ENCODE results near the gene LPIN2.

Gene LPIN2

DNA sequence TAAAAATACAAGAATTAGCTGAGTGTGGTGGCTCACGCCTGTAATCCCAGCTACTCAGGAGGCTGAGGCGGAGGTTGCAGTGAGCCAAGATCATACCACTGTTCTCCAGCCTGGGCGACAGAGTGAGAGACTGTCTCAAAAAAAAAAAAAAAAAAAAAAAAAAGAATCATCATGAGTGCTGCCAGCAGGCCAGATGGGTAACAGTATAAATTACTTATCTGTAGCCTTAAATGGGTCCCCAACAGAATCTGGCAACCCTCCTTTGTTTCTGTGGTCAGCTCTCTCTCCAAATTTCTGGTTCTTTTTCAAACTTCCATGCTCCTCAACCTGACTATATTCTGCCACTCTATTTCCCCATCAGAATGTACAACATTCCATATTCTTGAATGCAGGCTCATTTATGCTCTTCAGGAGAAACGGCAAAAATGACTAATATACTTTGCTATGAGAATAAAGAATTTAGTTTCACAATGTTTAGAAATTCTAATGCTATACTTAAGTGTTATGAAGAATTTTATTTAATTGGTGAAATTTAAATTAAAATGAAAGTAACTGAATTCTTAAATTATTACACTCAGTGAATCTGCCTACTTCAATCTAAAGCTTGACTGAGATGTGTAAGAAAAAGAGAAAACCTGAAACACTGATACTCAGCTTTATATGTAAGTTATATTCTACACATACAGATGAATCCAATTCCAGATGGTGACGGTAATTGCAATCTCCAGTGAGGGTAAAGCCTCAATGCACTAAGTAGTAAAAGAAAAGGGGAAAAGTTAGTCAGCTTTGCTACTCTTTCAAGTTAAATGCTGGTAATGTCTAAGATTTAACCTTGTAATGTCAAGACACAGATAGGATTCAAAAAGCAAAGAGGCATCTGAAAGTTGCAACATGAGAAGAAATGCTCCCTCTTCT, 24.8 kb downstream of the LPIN2 start:
- DNase-seq (ENCODE audit: low spot score in 2 of 2), result no peak
- no peak overlapping the region for H3K4me3 ChIP-seq
- peaks cover 7% of the 10 kb centered on the region; the same call in 1 of the 2 replicates for H3K4me1 ChIP-seq

DNA sequence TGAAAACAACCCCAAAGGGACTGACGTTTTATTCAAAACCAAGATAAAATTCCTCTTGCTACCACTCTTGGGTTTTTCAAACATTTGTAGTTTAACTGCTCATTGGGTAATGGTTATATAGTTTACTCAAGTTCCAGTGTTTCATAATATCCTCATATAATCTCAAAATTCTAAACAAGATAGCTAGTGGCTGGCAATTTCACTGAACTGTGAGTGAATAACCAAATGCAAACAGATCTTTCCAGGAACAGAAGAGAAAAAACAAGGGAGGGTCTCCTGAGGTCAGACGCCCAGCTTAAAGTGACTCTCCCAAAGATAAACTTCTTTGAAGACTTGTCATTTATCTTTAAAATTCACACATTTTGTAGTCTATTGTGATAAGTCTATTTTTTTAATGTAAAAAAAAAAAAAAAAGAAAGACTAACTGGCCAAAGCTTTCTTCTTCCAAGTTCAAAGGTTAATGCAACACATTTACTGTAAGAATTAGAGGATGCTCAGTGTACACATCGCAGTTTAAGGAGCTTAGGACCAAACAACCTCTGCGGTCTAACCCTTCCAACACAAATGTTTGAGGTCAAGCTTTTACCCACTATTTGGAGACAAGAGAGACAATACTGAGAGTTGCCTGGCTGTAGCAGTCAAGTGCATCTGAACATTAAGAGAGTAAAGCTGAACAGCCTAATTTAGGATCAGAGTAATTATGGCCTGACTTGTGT, 26.6 kb downstream of the LPIN2 start:
- Histone ChIP-seq H3K4me1 (peaks cover 19% of the 10 kb centered on the region), H3K4me3 (no peak overlapping the region), H3K36me3 (replicated peaks) (peaks cover 3% of the 10 kb centered on the region), H3K27me3 (ENCODE audit: low read depth) (no peaks in the 10 kb centered on the region), H3K9me3 (peaks cover 3% of the 10 kb centered on the region; the same call in 1 of the 2 replicates)
- DNase-seq (ENCODE audit: low spot score in 2 of 2), result no peak
- in situ Hi-C loops (cut with MboI; ENCODE audit: low sequenced_read_pairs), result no loop called here

More for the DNA sequence above, 24.8 kb downstream of the LPIN2 start:
- H3K9me3 ChIP-seq, result peaks cover 3% of the 10 kb centered on the region
- in situ Hi-C loops (cut with MboI; ENCODE audit: low sequenced_read_pairs), result no loop called here
- peaks cover 3% of the 10 kb centered on the region for H3K36me3 ChIP-seq (replicated peaks)
- no peaks in the 10 kb centered on the region for H3K27me3 ChIP-seq (ENCODE audit: low read depth)

DNA sequence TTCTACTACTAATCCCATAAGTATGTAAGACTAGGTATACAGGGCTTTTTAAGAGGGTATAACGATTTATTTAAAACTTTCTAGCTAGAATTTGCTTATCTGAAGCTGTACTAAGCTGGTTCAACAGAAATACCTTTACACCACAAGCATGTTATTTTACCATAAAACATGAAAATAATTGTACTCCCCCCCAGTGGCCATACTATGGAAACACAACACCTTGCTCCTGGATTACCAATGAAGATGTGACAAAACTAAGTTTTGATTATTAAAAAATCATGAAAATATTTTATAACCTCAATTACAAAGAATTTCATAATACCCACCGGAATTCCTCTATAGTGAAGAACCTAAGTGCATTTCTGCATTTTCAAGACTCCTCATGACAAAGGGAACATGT, 27.3 kb downstream of the LPIN2 start:
- DNase-seq (ENCODE audit: low spot score in 2 of 2), result no peak
- H3K27me3 ChIP-seq (ENCODE audit: low read depth), result no peaks in the 10 kb centered on the region
- H3K9me3 ChIP-seq, result no peaks in the 10 kb centered on the region; the same call in 1 of the 2 replicates
- peaks cover 26% of the 10 kb centered on the region for H3K4me1 ChIP-seq
- H3K36me3 ChIP-seq (replicated peaks), result peaks cover 3% of the 10 kb centered on the region; the same call in 1 of the 2 replicates
- in situ Hi-C loops (cut with MboI; ENCODE audit: low sequenced_read_pairs), result no loop called here
- H3K4me3 ChIP-seq, result no peak overlapping the region

DNA sequence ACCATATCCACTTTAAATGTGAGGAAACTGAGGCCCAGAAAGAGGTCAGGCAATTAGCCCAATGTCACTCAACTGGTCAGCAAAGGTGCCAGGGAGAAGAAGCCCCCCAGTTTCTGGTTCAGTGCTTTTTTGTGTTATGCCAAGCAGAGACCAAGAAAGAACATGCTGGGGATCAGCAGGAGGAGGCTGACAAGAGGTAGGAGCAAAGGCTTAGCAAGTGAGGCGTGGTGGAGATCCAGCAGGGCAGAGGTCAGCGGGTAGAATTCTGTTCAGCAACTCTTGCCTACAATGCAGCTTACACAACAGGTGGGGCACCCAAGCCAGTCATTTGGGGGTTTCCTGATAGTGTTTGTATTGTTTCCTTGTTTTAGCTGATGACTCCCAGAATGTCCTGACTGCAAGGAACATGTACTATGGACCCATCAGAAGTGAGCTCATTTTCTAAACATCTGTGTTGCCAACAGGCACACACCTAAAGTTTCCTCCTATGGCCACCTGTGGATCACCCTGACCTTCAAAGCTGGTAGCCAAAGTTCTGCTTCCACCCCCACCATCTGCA, 28.2 kb downstream of the LPIN2 start:
- in situ Hi-C loops (cut with MboI; ENCODE audit: low sequenced_read_pairs), result no loop called here
- DNase-seq (ENCODE audit: low spot score in 2 of 2), result no peak
- H3K4me3 ChIP-seq, result no peak overlapping the region
- no peaks in the 10 kb centered on the region; the same call in 1 of the 2 replicates for H3K9me3 ChIP-seq
- peaks cover 3% of the 10 kb centered on the region; the same call in 1 of the 2 replicates for H3K36me3 ChIP-seq (replicated peaks)
- peaks cover 27% of the 10 kb centered on the region for H3K4me1 ChIP-seq
- H3K27me3 ChIP-seq (ENCODE audit: low read depth), result no peaks in the 10 kb centered on the region

DNA sequence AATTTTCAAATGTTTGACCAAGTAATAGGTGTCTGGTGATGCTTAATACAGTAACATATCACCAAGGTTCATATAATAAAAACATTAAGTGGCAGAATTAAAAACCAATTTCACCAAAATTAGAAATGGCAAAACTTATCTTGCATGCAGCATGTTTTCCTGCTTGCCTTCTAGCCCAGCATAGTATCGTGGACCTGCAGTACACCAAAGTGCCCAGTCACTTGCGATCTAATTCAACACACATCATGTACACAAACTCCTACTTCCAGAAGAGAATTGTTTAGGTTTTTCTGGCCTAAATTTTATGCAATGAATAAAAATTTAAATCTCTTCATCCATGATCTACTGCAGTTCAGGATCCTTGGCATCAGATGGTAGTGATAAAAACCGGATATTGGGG, 28.9 kb downstream of the LPIN2 start:
- H3K9me3 ChIP-seq, result no peaks in the 10 kb centered on the region; the same call in 1 of the 2 replicates
- no peak overlapping the region for H3K4me3 ChIP-seq
- DNase-seq (ENCODE audit: low spot score in 2 of 2), result no peak
- H3K36me3 ChIP-seq (replicated peaks), result peaks cover 3% of the 10 kb centered on the region; the same call in 1 of the 2 replicates
- H3K27me3 ChIP-seq (ENCODE audit: low read depth), result no peaks in the 10 kb centered on the region
- H3K4me1 ChIP-seq, result peaks cover 24% of the 10 kb centered on the region
- in situ Hi-C loops (cut with MboI; ENCODE audit: low sequenced_read_pairs), result no loop called here

DNA sequence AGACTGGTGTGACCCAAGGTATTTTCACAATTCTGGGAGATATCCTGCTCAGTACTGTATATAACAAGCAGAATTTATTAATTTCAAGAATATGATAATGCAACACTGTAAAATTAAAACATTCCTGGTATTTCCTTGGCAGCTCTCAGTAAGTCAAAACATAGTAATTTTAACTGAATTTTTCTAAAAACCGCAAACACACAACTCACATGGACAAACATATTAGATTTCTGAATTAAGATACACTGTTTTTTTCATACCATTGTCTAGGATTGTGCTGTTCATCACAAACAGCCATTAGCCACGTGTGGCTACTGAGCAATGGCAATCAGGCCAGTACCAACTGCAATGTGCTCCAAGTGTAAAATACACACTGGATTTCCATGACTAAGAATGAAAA, 29.6 kb downstream of the LPIN2 start:
- in situ Hi-C loops (cut with MboI; ENCODE audit: low sequenced_read_pairs), result no loop called here
- peaks cover 3% of the 10 kb centered on the region; the same call in 1 of the 2 replicates for H3K36me3 ChIP-seq (replicated peaks)
- no peak overlapping the region for H3K4me3 ChIP-seq
- DNase-seq (ENCODE audit: low spot score in 2 of 2), result no peak
- H3K9me3 ChIP-seq, result no peaks in the 10 kb centered on the region; the same call in 1 of the 2 replicates
- no peaks in the 10 kb centered on the region for H3K27me3 ChIP-seq (ENCODE audit: low read depth)
- peaks cover 22% of the 10 kb centered on the region for H3K4me1 ChIP-seq

DNA sequence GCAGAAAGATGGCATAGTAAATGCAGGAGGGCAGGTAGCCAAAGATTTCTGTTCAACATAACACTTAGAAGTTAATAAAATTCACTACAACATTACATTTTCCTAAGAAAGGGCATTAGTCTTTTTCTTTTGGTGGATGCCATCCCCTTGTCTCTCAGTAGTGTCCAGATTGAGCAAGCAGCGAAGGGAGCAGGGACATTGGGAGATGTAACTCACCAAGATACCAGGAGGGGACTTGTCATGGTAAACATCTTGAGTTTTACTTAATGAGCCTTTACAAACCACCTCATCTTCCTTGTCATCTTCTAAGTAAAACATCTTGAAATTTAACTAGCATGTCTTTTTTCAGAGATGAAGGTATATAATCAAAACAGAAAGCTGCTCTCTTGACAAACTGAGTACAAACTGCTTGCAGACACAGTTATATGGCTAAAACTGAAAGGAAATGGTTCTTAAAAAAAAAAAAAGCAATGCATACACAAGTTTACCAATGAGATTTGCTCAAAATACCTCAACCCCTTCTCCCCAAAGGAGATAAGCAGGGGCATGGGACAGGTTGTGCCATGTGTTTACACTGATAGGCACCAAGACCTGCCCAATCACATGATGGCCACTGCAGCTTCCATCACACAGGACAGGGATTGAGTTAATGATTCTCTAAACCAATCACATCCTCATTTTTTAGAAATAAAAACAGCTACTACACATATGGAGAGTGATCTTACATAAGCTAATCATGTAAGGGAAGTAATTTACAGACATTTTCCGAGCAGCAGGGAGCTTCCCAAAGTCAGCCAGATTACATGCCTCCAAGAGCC, 30.3 kb downstream of the LPIN2 start:
- peaks cover 22% of the 10 kb centered on the region for H3K4me1 ChIP-seq
- in situ Hi-C loops (cut with MboI; ENCODE audit: low sequenced_read_pairs), result no loop called here
- peaks cover 3% of the 10 kb centered on the region; the same call in 1 of the 2 replicates for H3K36me3 ChIP-seq (replicated peaks)
- no peaks in the 10 kb centered on the region for H3K27me3 ChIP-seq (ENCODE audit: low read depth)
- no peaks in the 10 kb centered on the region; the same call in 1 of the 2 replicates for H3K9me3 ChIP-seq
- no peak overlapping the region for H3K4me3 ChIP-seq
- no peak for DNase-seq (ENCODE audit: low spot score in 2 of 2)

DNA sequence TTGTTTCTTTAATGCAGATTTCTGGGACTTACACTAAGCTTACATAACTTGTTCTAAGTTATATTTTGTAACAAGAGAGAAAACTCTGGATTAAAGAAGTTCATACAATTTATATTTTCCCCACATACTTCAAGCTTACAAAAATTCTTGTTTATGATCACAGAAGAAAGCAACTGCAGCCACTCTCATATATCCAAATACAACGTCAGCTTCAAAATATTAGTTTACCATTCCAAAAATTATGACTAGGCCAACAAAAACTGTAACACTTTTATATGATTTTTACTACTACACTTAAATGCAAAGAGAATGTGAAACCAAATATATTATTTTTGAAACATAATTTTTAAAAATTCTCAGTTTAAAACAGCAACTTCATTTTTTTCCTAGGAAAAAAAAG, 30.9 kb downstream of the LPIN2 start:
- no peaks in the 10 kb centered on the region; the same call in 1 of the 2 replicates for H3K9me3 ChIP-seq
- H3K4me3 ChIP-seq, result no peak overlapping the region
- peaks cover 22% of the 10 kb centered on the region for H3K4me1 ChIP-seq
- in situ Hi-C loops (cut with MboI; ENCODE audit: low sequenced_read_pairs), result no loop called here
- no peaks in the 10 kb centered on the region for H3K36me3 ChIP-seq (replicated peaks)
- DNase-seq (ENCODE audit: low spot score in 2 of 2), result no peak
- H3K27me3 ChIP-seq (ENCODE audit: low read depth), result no peaks in the 10 kb centered on the region

DNA sequence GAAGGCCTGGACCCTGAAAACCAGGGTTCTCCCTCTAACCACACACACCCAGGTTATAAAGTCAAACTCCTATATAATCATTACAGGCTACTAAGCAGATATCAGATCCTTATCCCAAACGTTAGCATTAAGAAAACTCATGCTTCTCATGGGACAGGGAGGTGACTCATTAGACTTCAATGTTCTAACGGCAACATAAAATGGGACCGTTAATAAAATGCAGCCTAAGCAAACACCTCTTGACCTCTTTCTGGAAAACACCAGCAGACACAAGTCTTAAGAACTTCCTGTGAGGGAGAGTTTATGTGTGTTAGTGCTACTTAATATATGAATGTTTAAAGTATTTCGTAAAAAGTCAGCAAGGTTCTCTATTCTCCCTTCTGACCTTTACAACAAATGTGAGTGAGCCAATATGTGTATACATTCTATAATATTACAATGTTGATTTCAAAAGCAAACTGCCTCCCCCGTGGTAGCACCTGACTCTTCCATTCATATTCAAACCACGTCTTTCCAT, 31.7 kb downstream of the LPIN2 start:
- peaks cover 22% of the 10 kb centered on the region for H3K4me1 ChIP-seq
- H3K36me3 ChIP-seq (replicated peaks), result no peaks in the 10 kb centered on the region

DNA sequence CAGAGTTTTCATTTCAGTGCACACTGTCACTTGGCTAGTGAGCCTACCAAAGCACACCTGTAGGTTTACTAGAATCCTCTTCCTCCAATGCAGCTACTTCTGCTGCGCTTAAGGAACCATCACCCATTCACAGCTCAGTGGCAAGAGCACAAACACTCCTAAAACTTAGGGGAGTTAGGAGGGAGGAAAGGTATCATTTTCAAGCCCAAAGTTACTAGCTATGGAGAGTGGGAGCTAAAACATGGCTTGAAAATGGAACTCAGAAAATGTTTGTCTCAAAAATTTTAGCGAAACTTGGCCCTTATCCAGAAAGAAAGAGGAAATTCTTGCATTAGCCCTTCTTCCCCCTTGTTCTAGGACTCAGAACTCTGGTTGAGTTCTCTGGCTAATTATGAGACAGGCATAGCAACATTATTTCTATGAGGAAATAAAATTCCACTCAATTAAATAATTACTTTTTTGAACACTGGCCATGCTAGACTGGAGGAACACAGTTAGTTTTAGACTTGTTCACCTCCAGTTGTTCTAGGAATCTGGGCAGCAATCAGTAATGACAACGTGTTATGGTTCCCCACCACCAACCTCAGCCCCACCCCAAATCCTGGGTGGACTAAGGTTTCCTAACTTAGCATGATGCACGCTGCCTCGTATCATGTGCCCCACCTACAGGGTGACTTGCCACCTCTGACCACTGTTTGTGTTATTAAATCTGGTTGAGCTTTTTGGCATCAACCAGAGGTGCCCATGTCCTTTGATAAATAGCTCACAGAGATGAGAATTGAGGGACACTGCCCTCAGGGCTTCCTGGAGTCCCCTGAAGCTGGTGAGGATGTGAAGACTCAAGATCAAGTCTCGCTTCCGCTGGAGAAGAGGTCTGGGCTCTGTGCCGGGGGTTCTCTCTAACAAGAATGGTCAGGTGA, 32.8 kb downstream of the LPIN2 start:
- in situ Hi-C loops (cut with MboI; ENCODE audit: low sequenced_read_pairs), result no loop called here

More for the DNA sequence above, 31.7 kb downstream of the LPIN2 start:
- Histone ChIP-seq H3K9me3 (no peaks in the 10 kb centered on the region; the same call in 1 of the 2 replicates), H3K27me3 (ENCODE audit: low read depth) (no peaks in the 10 kb centered on the region), H3K4me3 (no peak overlapping the region)
- in situ Hi-C loops (cut with MboI; ENCODE audit: low sequenced_read_pairs), result no loop called here
- peak; percentile 24 to 87 for DNase-seq (ENCODE audit: low spot score in 2 of 2)

DNA sequence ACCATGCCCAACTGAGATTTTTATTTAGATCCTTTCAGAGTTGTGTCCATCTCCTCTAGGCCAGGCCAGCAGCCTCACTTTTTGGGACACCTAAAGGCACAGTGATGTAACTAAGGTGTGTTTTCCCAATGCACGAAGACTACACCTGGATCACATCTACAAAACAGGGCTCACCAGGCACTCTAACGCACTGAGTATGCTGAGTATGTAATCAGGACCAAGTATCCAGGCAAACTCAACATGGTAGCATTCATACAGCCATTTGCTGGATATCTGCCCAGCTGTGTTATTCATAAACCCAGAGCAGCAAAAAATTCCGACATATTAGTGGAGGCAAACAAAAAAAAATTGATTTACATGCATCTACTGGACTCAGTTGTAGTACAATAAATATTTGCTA, 33.8 kb downstream of the LPIN2 start:
- H3K9me3 ChIP-seq, result no peaks in the 10 kb centered on the region
- no peak overlapping the region for H3K4me3 ChIP-seq
- H3K27me3 ChIP-seq (ENCODE audit: low read depth), result no peaks in the 10 kb centered on the region
- in situ Hi-C loops (cut with MboI; ENCODE audit: low sequenced_read_pairs), result no loop called here
- DNase-seq (ENCODE audit: low spot score in 2 of 2), result no peak
- H3K4me1 ChIP-seq, result peaks cover 22% of the 10 kb centered on the region
- H3K36me3 ChIP-seq (replicated peaks), result no peaks in the 10 kb centered on the region

More for the DNA sequence above, 32.8 kb downstream of the LPIN2 start:
- Histone ChIP-seq H3K4me1 (peaks cover 22% of the 10 kb centered on the region), H3K9me3 (no peaks in the 10 kb centered on the region), H3K36me3 (replicated peaks) (no peaks in the 10 kb centered on the region), H3K27me3 (ENCODE audit: low read depth) (no peaks in the 10 kb centered on the region), H3K4me3 (no peak overlapping the region)
- no peak for DNase-seq (ENCODE audit: low spot score in 2 of 2)

DNA sequence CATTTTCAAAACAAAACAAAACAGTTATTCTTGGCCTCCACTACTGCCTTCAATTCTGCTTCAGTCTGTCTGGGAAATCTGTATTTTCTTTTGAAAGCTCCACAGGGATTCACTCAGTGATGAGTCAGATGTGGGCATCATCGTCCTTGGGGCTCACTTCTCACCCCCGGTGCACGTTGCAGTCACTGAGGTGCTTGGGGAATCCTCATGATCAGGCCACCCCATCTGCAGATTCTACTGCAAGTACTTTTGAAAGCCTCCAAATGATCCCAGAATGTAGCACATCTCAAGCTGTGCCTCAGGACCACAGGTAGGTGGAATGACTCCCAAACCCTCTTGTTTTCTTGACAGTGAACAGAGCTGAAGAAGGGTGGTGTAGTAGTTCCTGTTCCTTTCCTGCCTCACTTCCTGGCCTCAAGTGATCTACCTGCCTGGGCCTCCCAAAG, 34.3 kb downstream of the LPIN2 start:
- H3K4me3 ChIP-seq, result no peak overlapping the region
- in situ Hi-C loops (cut with MboI; ENCODE audit: low sequenced_read_pairs), result no loop called here
- peaks cover 22% of the 10 kb centered on the region for H3K4me1 ChIP-seq

More for the DNA sequence above, 34.3 kb downstream of the LPIN2 start:
- Histone ChIP-seq H3K27me3 (ENCODE audit: low read depth) (no peaks in the 10 kb centered on the region), H3K9me3 (no peaks in the 10 kb centered on the region), H3K36me3 (replicated peaks) (no peaks in the 10 kb centered on the region)
- DNase-seq (ENCODE audit: low spot score in 2 of 2), result no peak
